Hematopoietic multipotent progenitor cell treated with erythropoietin and hydrocortisone succinate and interleukin-3 and kit ligand, for 4 days (in vitro differentiated cells): ENCODE measurements around the gene PDLIM5.

Experiments used
- DNase-seq: peaks from one replicate; pipeline ENCODE4 v3.0.0-alpha.2; 2015

Gene PDLIM5

GRCh38 chr4:94428884-94429283 lies 22.9 kb upstream of the PDLIM5 start:
- no peak for DNase-seq

- no peak for DNase-seq
Observed at GRCh38 chr4:94430406-94430805, 21.3 kb upstream of the PDLIM5 start.

GRCh38 chr4:94431388-94431787 lies 20.4 kb upstream of the PDLIM5 start:
- DNase-seq = no peak

- no peak for DNase-seq
Observed at GRCh38 chr4:94434505-94434904, 17.2 kb upstream of the PDLIM5 start.

- no peak for DNase-seq
Observed at GRCh38 chr4:94435874-94436273, 15.9 kb upstream of the PDLIM5 start.

- DNase-seq = no peak
Observed at GRCh38 chr4:94436512-94436911, 15.2 kb upstream of the PDLIM5 start.

GRCh38 chr4:94439606-94440005 lies 12.1 kb upstream of the PDLIM5 start:
- no peak for DNase-seq

- no peak for DNase-seq
Observed at GRCh38 chr4:94441838-94442237, 9.9 kb upstream of the PDLIM5 start.

GRCh38 chr4:94442251-94442650 lies 9.5 kb upstream of the PDLIM5 start:
- DNase-seq = no peak

GRCh38 chr4:94446386-94446785 lies 5.4 kb upstream of the PDLIM5 start:
- no peak for DNase-seq

- DNase-seq = no peak
Observed at GRCh38 chr4:94447754-94448411, 3.9 kb upstream of the PDLIM5 start.

GRCh38 chr4:94448815-94449375 lies 2.8 kb upstream of the PDLIM5 start:
- no peak for DNase-seq

- no peak for DNase-seq
Observed at GRCh38 chr4:94451051-94451694, 569 bp upstream of the PDLIM5 start.

- peak; percentile 71 for DNase-seq
Observed at GRCh38 chr4:94452476-94453371, 982 bp downstream of the PDLIM5 start.

- no peak for DNase-seq
Observed at GRCh38 chr4:94453391-94453963, 1.7 kb downstream of the PDLIM5 start.

- no peak for DNase-seq
Observed at GRCh38 chr4:94454405-94454804, 2.7 kb downstream of the PDLIM5 start.

- no peak for DNase-seq
Observed at GRCh38 chr4:94455081-94455480, 3.3 kb downstream of the PDLIM5 start.

GRCh38 chr4:94457692-94458106 lies 6.0 kb downstream of the PDLIM5 start:
- DNase-seq = peak; percentile 26

- no peak for DNase-seq
Observed at GRCh38 chr4:94458682-94459081, 6.9 kb downstream of the PDLIM5 start.

- DNase-seq = no peak
Observed at GRCh38 chr4:94459462-94460161, 7.9 kb downstream of the PDLIM5 start.

- no peak for DNase-seq
Observed at GRCh38 chr4:94461506-94461905, 9.8 kb downstream of the PDLIM5 start.

GRCh38 chr4:94462572-94462971 lies 10.8 kb downstream of the PDLIM5 start:
- DNase-seq = no peak
